NCI-H460 (cell line): ENCODE data around the gene TMEM92. TPM values are rescaled to one million over a fixed set of nuclear protein-coding genes. Genes with fewer than 3 reads are reported as not detected.
A peak's percentile ranks its signal among the peaks of the same experiment; 100 is the strongest.
"Not testable (repeated sequence)": the region's sequence is repeated elsewhere in the genome, so short reads cannot be mapped to it uniquely, and the experiment has no call there.

ENCODE experiments used
- DNase-seq: peaks from one replicate; pipeline ENCODE4 v3.0.0-alpha.2; 2016; ENCODE audit warnings: low read depth; ENCODE audit errors: extremely low read depth
- total RNA-seq: library from RNA; depleted of rRNA; stranded (reverse); fragments of >200 nt; shearing (Covaris generic); gene quantifications from 2 replicates; pipeline ENCODE4 v1.2.3, GENCODE V29; 2014

TMEM92 gene
- total RNA-seq, 1 experiment from 2014 or later: 0.52 TPM

DNA sequence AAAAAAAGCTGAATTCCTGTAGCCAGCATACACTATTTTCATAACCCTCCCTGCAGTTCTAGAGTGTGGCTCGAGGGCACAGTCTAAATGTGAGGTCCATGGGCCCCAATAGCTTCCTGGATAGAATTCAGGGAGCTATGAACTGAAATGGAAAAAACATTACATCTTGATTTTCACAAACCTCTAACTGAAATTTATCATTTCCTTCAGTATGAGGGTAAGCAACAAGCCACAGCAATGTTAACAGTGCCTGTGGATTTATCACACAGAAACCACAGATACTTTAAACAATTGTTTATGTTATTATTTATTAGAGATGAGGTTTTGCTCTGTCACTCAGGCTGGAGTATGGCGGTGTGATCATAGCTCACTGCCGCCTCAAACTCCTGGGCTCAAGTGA lies 18.2 kb downstream of the TMEM92 start:
- no peak for DNase-seq

DNA sequence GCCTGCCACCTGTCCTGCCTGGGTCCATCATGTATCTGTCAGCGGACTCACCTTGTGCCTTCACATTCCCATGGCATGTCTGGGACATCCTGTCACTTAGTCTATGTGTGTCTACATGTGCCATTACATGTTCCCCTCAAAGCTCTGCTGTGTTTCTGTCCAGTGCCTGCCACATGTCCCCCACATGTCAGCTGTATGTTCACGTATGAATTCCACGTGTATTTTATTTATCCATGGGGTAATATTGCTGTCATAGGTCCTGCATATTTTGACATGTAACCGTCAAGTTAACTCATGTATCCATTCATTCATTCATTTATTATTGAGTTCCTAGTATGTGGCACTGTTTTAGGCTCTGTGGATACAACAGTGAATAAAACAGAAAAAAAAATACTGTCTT lies 20.8 kb downstream of the TMEM92 start:
- no peak for DNase-seq

DNA sequence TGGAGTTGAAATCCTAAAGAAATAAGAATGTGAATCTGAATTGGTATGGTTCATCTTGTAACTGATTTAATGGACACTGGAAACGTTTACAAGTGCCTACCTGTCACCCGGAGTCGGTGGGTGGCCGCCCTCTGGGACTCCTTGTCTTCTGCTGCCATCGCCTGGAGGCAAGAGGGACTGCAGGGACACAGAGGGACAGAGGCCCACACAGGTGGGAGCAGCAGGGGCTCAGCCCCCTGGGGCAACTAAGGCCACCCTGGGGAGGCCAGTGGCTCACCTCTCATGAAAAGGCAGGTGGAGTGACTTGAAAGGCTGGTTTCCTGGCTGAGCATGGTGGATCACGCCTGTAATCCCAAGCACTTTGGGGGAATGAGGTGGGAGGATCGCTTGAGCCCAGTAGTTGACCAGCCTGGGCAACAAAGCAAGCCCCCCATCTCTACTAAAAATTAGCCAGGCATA lies 23.2 kb downstream of the TMEM92 start:
- DNase-seq: peak; percentile 69

DNA sequence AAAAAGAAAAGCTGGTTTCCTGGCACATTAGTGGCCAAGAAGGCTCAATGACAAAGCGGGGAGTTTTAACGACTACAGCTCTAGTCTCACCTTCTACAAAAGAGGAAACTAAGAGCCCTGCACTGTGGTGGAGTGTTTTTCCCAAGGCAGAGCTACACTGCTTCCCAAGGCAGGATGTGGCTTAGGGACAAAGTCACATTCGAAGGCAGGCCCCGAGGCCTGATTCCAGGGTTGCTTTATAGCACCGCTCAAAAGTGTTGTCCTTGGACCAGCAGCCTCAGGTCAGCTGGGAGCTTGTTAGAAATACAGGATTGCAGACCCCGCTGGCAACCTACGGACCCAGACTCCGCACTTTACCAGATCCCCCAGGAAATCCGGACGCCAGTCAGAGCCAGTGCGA lies 23.8 kb downstream of the TMEM92 start:
- no peak for DNase-seq

- no peak for DNase-seq
Measured at GRCh38 chr17:50299776-50300175, 25.5 kb downstream of the TMEM92 start.

DNA sequence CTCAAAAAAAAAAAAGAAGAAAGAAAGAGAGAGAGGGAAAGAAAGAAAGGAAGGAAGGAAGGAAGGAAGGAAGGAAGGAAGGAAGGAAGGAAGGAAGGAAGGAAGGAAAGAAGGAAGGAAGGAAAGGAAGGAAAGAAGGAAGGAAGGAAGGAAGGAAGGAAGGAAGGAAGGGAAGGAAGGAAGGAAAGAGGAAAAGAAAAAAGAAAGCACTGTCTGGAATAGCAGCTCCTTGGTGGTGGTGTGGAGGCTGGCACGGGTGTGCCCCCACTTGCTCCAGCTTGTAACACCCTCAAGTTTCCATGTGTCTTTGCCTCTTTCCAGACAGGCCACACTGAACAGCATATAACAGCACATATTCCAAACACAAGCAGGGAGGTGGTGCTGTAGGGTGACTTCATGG lies 26.6 kb downstream of the TMEM92 start:
- DNase-seq: not testable (repeated sequence)

DNA sequence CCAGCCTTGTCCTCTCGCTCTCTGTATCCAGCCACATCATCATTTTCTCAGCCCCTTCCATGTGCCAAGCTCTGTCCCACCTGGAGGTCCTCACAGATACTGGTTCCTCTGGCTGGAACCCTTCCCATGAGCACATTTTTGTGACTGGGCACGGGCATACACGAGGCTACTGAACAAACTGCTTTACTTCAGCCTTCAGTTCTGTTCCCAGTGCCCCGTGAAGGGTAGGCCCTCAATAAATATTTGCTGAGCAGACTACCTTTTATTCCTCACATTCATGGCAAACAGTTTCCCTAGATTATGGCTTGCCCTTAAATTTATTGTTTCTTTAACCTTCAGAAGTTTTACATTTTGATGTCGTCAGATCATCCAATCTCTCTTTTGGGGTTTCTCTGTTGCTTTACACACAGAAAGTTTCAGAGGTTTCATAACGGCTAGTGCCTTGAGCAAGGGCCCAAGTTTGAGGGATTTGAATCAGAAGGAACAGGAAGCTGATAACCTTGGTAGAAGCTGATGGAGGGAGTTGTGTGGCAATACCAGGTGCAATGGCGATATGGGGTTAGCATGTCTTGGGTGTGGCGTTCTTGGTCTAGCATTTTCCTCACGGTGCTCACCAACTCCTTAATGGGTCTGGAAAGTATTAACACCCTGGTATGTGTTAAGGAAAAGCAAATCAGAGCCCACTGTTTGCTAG lies 27.8 kb downstream of the TMEM92 start:
- DNase-seq: no peak

GRCh38 chr17:50303051-50303450 lies 28.8 kb downstream of the TMEM92 start:
- DNase-seq: no peak

DNA sequence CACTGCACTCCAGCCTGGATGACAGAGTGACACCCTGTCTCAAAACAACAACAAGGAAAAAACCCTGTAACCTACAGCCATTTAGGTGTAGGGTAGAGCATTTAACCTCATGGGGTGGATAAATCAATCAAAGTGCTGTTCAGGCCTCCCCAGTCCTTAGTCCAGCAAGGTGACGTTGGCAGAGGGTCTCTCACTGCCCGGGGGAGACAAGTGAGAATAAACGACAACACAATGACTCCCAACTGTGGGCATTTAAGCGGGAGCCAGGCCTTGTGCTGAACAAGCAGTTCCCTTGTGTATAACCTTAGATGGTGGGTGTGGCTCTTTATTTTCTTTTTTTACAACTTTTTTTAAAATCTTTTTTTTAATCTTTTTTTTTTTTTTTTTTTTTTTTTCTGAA lies 29.3 kb downstream of the TMEM92 start:
- no peak for DNase-seq

- DNase-seq: no peak
Measured at GRCh38 chr17:50304781-50305404, 30.6 kb downstream of the TMEM92 start.

- DNase-seq: no peak
Measured at GRCh38 chr17:50307654-50308053, 33.4 kb downstream of the TMEM92 start.

GRCh38 chr17:50308666-50309065 lies 34.4 kb downstream of the TMEM92 start:
- DNase-seq: no peak

DNA sequence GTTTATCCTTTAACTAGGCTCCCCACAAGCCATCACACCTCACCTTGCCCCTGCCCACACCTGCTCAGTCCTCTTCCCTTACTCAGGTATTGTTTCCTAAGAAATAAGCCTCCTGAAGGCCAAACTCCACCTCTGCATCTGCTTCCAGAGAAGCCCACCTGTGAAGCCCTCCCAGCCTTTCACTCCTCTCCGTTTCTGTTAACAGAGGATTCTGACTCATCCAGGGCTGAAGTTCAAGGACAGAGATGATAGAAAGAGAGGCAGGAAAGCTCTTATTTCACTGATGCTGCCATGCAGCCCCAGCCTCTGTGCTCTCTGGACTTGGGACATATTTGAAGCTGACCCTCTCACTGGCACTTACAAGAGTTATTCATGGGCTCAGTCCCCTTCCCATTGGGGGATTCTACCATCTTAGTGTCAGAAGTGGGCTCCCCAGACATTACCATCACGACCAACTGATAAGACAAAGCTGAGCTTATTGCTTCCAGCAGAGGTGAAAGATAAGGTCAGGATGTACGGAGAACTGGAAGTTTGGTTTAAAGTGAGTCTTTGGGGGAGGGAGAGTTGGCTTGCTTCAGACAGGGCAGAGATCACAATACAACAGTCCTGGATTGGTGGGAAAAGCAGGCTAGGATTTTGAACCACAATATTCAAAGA lies 36.3 kb downstream of the TMEM92 start:
- no peak for DNase-seq

GRCh38 chr17:50311112-50311460 lies 36.8 kb downstream of the TMEM92 start:
- no peak for DNase-seq

- no peak for DNase-seq
Measured at GRCh38 chr17:50311483-50311882, 37.2 kb downstream of the TMEM92 start.

GRCh38 chr17:50312308-50312707 lies 38.0 kb downstream of the TMEM92 start:
- no peak for DNase-seq

DNA sequence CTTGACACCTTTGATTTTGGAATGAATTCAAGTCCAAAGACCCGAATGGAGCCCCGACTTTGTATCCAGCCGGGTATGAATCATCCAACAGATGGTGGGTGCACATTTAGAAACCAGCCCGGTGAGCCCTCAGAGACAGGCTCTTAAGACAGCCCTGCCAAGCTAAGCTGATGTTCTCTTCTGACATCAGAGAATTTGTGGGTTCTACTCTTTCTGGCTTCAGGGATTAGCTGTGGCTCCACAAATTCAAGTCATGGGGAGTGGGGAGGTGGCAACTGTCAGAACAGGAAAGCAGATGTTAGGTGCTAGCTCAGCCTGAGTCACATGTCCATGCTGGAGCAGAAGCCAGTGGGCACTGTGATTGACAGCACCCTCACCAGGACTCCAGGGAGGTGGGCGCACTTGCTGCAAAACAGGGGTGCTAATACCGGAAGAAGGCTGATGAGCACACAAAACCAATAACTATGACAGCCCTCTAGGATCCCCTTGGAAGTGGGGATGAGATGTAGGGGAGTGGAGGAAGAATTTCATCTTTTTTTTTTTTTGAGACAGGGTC lies 40.3 kb downstream of the TMEM92 start:
- no peak for DNase-seq

GRCh38 chr17:50316016-50316587 lies 41.8 kb downstream of the TMEM92 start:
- DNase-seq: no peak

DNA sequence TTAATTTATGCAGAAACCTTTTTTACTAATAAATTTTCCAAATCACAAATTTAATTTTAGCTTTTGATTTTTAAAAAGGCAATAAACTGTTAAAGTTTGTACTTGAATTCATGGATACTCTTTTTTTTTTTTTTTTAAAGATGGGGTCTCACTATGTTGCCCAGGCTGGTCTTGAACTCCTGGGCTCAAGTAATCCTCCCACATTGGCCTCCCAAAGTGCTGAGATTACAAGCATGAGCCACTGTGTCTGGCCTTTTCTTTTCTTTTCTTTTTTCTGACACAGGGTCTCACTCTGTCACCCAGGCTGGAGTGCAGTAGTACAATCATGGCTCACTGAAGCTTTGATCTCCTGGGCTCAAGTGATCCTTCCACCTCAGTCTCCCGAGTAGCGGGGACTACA lies 42.4 kb downstream of the TMEM92 start:
- not testable (repeated sequence) for DNase-seq

- DNase-seq: no peak
Measured at GRCh38 chr17:50317121-50317520, 42.9 kb downstream of the TMEM92 start.

GRCh38 chr17:50318501-50319285 lies 44.4 kb downstream of the TMEM92 start:
- no peak for DNase-seq
